Epithelial cell of esophagus (primary cell): ENCODE measurements around the gene CHFR.
"Not testable (repeated sequence)": the region's sequence is repeated elsewhere in the genome, so short reads cannot be mapped to it uniquely, and the experiment has no call there.

Experiments
- DNase-seq: peaks from one replicate; pipeline ENCODE4 v3.0.0; 2010; ENCODE audit warnings: low read depth
- H3K4me3 ChIP-seq: 2 replicates; pipeline ENCODE4 v1.5.1; 2011; ENCODE audit warnings: mild to moderate bottlenecking, low read length, control low read depth
- CTCF ChIP-seq: IDR thresholded peaks from 2 replicates; pipeline ENCODE4 v1.5.1; 2011; ENCODE audit warnings: low read depth, mild to moderate bottlenecking, low read length, control low read depth, inconsistent platforms; ENCODE audit not compliant: insufficient read depth; ENCODE audit errors: missing control alignments

Gene CHFR

GRCh38 chr12:132856581-132856980 lies 30.8 kb downstream of the CHFR start:
- no peak for TF ChIP-seq CTCF
- no peak for DNase-seq
- no peak overlapping the region for H3K4me3 ChIP-seq

GRCh38 chr12:132855211-132855610 lies 32.2 kb downstream of the CHFR start:
- H3K4me3 ChIP-seq, DNase-seq: not testable (repeated sequence)

- TF ChIP-seq CTCF = no peak
- no peak overlapping the region for H3K4me3 ChIP-seq
- no peak for DNase-seq
Observed at GRCh38 chr12:132853285-132854092, 33.9 kb downstream of the CHFR start.

- no peak for TF ChIP-seq CTCF
- DNase-seq = no peak
- H3K4me3 ChIP-seq = no peak overlapping the region
Observed at GRCh38 chr12:132852496-132852895, 34.9 kb downstream of the CHFR start.

GRCh38 chr12:132851465-132851864 lies 35.9 kb downstream of the CHFR start:
- no peak for TF ChIP-seq CTCF
- no peak for DNase-seq
- no peak overlapping the region for H3K4me3 ChIP-seq

- DNase-seq = no peak
- no peak for TF ChIP-seq CTCF
- no peak overlapping the region for H3K4me3 ChIP-seq
Observed at GRCh38 chr12:132850291-132850690, 37.1 kb downstream of the CHFR start.

GRCh38 chr12:132848521-132848920 lies 38.9 kb downstream of the CHFR start:
- no peak overlapping the region for H3K4me3 ChIP-seq
- no peak for TF ChIP-seq CTCF
- DNase-seq = no peak
